Bone marrow (tissue), 2 donors: ENCODE data around the gene SH3BGRL2.

Source experiments
- DNase-seq, 2 donors: peaks; one replicate each; lab custom pipeline; 2025; lab: John Stamatoyannopoulos, UW

Gene SH3BGRL2

DNA sequence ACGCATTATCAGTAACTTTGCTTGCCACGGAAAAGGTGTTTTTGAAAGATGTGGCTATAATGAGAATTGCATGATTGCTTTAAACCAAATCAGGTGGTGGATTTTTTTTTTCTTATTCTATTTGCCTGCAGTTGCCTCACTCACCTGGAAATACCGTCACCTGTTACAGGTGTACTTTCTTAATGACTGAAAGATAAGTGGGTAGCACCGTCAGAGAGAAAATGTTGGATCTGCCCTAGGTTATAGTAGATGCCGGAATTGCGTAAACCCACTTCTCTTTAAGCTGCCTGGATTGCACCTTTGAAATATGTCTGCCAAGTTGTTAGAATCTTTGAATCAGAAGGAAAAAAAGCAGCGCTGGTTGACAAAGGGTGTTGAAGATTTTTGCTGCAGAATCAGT lies 68.5 kb downstream of the SH3BGRL2 start:
- no peak for DNase-seq

DNA sequence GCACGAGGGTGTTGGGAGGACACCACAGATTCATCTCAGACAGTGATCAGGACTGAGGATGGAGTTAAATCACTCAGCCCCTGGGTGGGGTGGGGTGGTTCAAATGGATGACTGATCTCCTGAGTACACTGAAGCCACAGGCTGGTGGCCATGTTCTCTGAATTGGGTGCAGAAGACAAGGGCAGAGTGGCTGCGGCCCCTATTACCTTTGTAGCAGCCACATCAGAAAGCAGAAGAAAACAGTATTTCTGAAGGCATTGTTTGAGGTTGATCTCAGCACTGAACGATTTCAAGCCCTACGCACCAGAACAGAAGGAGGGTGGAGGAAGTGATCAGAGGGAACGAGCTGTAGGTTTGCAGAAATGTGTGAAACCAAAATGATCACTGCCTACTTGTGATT lies 71.6 kb downstream of the SH3BGRL2 start:
- DNase-seq = no peak

DNA sequence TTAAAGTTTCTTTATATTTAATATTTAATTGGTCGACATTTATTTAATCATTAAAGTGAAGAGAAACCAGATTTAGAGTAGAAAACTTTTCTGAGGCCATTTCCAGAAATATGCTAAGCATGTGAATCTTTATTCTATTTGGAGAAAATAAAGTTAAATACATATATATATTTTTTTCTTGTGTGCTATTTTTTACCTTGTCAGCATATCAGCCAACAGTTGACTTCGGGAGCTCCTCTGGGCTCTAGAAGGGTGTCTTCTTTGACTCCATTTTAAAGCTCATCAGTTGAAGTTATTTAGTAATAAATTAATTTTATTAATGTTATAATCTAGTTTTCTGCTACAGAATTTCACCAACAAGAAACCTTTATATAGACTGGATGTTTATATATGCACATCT lies 73.1 kb downstream of the SH3BGRL2 start:
- no peak for DNase-seq

DNA sequence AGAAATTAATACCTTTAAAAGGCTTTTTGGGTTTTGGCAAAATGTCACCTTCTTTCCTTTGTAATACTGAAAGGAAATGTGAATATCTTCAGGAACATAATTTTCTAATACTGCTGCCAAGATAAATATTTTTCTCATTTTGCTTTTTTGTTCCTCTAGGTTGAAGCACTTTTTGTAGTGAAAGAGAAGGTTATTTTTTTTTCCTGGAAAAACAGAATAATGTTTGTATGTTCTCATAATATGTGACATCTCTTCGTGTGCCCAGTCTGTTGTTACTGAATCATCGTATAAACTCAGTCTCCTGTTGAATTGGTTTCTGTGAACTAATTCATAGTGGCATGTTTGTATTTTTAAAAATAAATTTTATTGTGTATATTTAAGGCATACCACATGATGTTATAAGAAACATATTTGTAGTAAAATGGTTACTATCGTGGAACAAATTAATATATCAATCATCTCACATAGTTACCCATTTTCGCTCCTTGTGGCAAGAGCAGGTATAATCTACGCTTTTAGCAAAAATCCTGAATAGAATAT lies 74.4 kb downstream of the SH3BGRL2 start:
- no peak for DNase-seq

DNA sequence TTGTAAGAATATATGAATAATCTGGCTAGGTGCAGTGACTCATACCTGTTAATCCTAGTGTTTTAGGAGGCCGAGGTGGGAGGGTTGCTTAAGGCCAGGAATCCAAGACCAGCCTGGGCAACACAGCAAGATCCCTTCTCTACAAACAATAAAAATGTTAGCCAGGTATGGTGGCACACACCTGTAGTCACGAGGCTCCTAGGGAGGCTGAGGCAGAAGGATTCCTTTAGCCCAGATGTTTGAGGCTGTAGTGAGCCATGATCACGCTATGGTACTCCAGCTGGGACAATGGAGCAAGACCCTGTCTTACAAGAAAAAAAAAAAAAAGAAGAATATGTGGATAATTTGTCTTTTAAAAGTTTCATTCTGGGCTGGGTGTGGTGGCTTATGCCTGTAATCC lies 75.4 kb downstream of the SH3BGRL2 start:
- DNase-seq = no peak

DNA sequence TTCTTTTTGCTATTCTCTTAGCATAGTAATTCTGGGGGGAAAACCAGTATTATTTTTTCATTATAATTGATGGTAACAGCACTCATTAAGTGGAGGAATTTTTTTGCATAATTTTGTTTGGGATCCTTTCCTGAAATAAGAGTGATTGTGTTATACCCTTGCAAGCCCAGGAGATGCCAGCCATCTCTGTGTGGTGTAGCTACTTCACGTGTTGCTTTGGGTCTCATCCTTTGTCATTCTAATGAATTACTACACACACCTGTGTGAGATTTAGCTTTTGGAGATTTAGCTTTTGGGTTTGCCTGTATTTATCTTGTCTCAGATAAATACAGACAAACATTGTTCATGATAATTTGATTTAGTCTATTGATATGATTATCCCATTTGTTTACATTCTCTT lies 76.5 kb downstream of the SH3BGRL2 start:
- DNase-seq = no peak

DNA sequence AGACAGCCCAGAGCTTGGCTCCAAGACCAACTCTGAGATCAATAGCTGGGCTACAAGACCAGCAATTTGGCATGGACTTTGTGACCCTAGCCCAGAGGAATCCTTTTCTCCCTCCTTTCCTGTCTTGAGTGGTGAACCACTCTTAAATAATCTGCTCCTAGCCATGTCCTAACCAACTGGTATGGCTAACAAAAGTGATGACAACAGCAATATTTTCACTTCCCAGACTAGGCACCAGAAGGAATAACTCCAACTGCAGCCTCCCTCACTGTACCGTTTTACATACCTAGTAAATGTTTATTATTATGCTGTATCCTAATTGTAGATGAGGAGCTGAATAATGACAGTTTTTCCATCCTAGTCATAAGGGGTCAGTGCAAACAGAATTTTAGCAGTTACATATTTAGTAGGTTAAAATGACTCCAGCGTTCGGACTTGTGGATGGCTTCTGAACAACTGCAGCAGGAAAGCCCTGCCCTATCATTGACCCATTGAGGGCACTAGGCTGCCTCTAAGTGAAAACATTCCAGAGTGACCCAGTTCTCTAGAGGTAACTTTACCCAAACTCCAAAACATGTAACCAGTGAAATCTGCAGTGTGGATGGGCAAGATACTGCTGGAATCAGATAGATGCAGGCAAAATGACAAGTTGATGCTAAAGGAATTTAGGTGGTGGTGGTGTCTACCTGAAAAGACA lies 77.1 kb downstream of the SH3BGRL2 start:
- DNase-seq = no peak

DNA sequence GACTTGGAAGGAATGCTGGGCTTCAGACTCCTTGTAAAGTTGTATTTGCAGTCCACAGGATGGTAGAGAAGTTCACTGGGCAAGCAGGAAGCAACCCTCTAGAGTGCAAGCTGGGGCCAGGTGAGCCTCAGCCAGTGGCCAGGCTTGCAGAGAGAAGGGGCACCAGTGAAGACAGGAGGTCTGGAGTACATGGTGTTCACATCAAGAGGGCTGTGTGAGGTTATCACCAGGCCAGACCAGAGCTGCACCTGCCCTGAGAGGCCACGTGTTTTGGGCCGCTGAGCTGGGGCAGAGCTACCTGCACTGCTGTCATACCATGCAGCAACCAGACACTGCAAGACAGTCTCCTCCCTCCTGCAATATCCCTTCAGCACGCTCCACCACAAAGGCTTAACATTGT lies 79.0 kb downstream of the SH3BGRL2 start:
- no peak for DNase-seq

DNA sequence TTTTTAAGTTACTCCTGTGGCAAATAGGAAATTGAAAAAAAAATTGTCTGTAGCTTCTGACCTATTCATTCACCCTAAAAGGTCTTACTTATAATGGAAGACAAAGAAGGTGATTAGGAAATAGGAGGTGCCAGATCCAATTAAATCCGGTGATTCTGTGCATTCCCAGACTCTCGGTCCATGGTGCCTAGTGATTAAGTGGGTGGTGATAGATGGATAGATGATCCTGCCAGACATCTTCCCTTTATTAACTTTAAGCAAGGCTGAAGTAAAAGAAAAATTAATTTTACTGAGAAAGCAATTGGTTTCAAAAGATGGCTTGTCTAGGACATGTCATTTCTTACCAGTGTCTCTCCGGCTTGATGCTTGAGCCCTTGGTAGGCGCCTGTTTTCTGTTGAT lies 80.0 kb downstream of the SH3BGRL2 start:
- DNase-seq = no peak

DNA sequence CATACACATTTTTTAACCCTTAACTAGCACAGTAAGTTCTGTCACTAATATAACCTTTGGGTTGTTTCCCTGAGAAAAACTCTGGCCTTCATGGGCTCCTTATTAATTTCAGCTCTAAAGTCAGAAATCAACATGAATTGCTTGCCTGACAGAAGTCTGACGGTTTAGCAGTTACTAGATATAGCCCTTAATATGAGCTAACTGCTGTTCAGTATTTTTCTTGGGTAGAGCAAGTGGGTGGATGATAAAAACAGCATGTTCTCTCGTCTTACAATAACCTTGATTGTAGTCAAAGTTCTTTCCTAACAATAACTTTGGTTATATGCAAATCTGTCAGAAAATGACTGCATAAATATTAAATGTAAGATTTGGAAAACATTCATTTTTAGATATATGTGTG lies 81.0 kb downstream of the SH3BGRL2 start:
- DNase-seq = no peak

DNA sequence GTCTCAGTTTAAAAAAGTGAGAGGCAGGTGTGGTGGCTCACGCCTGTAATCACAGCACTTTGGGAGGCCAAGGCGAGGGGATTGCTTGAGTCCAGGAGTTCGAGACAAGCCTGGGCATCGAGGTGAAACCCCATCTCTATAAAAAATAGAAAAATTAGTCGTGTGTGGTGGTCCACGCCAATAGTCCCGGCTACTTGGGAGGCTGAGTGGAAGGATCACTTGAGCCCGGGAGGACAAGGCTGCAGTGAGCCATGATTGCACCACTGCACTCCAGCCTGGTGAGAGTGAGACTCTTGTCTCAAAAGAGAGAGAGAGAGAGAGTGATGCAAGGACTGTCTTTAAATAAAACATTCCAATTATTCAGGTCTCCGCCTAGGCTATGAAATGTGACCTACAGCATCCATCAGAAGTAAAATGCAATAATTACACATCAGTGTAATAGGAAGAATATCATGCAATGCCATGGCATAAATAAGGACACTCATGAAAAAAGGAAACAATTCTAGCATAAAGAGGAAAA lies 81.5 kb downstream of the SH3BGRL2 start:
- DNase-seq = no peak

DNA sequence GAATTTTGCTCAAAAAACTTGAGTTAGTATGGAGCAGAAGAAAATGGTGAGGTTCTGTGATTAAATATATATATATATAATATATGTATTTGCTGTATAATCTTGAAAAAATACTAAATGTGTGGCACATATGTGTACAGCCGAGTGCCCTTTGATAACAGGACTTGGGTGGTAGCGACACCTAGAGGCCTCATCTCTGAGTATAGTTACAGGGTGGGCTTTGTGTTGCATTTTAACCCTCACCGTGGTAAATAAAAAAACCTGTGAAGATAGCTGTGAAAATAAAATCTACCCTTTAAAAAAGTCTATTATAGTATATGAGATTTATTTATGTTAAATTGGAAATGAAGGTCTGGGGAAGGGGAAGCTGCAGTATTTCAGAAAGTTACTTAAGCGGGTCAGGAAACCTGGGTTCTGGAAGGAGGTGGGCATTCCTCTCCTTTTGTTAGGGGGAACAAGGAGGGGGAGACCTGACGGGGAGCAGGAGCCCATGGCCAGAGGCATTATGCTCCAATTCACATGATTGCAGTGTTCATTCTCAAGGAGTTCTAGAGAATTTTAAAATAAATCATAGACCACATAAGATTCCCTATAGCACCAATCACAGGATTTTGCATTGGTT lies 82.7 kb downstream of the SH3BGRL2 start:
- peak in 1 of 2 donors; percentile 3 for DNase-seq

DNA sequence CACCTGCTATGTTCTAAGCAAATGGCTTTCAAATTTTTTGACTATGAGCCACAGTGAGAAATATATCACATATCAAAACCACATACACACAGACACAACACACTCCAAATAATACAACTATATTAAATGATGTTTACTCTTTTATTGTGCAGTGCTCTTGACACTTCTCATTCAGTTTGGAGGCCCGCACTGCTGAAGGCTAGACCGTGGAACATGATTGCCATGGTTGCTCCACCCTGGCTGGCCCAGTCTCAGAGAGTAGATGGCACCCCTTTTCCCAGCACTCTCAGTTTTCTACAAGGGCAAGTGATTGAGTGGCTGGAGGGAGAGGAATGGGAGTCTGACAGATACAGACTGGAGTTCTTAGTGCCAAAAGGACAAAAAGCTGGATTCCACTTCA lies 86.9 kb downstream of the SH3BGRL2 start:
- DNase-seq = no peak

DNA sequence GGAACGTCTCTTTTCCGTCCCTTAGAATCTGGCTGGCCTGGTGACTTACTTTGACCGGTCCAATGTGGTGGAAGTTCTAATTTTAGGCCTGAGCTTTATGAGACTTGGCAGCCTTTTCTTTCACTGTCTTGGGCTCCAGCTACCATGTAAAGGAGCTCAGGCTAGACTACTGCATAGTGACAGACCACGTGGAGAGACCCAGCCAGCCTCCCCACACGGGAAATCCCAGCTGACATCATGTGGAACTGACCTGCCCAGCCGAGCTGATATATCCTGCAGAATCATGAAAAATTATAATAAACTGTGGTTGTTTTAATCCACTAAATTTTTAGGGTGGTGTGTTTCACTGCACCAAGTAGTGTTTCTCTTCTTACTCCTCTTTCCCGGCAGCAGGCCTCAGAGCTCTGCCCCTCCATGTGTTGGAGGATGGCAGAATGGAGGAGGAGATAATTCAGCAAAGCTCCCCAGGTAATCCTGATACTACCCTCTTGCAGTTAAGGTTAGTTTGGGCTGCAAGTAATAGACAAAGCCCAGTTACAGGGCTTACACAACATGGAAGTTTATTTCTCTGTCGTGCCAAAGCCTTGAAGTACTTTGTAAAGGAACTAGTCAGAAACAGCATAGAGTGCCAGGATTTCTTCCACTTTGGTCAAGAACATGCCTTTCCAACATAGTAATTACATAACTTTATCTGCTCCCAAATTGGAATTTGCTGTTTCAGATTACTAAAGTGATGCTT lies 87.5 kb downstream of the SH3BGRL2 start:
- DNase-seq = no peak

DNA sequence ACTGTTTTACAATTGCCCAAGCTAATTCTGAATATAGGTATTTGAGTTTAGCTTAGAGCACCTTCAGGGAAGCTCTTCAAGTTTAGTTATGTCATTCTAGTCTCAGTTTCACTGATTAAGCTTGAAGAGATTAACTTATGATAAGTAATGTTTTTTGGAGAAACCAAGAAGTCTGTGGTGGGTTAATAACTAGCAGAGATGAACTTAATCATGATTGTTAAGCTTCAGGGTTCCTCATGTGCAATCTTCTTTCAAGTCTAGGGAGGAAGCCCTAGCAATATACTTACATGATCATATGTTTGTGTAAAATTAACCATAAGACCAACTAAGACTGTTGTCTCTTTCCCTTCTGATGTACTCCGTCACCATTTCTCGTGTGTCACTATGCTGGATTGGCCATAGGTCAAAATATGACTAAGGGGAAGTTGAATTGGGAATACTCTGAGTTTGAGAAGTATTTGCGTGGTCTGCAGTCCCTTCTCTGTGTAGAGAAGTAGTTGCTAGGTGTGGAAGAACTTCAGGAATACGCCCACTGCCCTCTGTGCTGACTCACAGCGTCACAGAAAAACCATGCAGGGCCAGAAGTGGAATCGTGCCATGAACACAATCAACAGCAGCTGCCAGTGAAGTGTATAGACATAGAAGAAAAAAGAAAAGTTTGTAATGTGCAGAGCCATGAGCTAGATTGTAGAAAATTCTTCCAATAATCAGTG lies 88.3 kb downstream of the SH3BGRL2 start:
- DNase-seq = no peak

DNA sequence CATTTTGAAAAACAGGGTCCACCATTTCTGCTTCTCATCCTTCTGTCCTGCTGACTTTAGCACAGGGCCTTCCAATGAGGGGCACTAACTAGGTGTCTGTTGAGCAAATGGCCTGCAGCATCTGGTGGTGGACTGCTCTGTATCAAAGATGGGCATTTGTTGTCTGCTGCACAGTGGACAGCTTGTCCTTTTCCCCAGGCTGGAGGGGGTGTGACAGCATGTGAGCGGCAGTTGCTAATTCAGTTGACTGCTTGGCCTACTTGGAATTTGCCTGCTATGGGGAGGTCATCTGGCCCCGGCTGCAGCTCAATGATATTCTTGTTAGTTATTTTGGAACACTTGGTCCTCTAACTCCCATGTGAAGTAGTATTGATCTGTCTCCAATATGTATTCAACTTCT lies 93.7 kb downstream of the SH3BGRL2 start:
- DNase-seq = no peak

DNA sequence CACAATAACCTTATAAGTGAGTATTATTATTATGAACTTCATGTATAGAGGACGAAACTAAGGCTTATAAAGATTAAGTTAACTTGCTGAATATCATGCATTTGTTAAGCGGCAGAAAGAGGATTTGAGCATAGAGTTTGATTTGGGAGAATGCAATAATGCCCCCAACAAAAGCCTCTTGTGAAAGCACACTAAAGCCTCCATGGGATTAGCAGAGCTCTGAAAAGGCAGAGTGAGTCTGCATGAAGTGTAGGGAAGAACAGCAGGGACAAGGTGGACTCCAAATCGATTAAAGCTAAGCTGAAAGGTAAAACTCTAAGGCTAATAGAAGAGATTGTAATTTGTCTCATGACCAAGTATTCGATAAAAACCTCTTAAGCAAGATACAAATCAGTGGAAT lies 100.3 kb downstream of the SH3BGRL2 start:
- DNase-seq = no peak

DNA sequence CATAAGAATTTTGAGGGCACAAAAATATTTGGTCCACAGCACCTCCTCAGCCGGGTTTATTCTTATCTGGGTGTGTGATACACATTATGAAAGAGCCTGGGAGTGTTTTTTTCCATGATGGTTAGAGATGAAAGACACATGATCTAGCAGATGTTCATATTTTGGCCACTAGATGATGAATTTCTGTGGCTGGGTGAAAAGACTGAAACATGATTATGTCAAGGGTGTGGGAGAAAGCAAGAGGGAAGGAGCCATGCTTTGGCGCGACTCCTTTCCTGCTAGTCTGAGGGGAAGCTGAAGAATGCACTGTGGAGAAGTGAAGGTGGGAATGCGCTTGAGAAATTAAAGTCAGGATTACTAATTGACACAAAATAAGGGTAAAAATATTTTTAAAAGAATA lies 102.3 kb downstream of the SH3BGRL2 start:
- DNase-seq = no peak

DNA sequence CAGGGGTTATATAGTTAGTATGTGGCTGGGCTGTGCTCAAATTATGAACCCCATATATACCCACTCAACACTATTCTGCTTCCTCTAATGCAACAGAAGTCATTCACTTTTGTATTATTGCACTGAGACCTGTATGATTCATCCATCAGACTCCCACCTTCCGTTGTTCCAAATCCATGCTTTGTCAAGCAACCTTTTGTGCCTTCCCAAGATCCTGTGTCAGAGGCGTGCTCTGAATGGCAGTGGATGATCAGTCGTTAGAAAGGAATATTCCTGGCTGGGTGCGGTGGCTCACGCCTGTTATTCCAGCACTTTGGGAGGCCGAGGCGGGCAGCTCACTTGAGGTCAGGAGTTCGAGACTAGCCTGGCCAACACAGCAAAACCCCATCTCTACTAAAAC lies 103.2 kb downstream of the SH3BGRL2 start:
- no peak for DNase-seq

DNA sequence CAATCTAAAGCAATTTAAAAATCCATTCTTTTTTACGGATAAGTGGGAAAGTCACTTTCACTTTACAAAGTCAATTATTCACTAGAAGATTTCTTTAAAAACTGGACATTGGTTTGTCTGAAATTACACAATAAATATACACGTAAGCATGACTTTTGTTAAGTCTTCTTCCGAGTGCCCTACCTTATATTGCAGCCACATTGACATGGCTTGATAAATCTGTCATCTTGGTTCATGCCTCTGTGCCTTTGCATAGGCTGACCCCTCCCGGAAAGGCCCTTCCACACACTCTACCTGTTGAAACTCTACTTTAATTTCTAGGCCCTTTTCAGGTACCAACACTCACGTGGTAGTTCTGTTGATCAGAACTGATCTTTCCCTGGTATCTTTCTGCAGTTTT lies 104.1 kb downstream of the SH3BGRL2 start:
- no peak for DNase-seq

DNA sequence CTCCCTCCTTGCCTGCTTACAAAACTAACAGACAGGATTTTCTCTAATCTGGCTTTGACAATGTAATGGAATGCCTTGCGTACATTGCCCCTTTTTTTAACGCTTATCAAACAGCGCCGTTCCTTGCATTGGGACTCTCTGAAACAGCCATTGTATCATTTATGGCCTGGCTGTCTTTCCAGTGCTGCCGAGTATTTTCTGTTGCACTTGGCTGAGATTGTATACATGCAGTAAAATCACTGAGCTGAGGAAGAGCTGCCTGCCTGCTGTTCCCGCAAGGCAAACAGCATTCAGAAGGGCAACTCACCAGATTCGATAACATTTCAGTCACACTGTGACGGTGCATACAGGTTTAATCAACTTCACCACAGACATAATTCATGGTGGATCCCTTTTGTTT lies 106.0 kb downstream of the SH3BGRL2 start:
- no peak for DNase-seq

DNA sequence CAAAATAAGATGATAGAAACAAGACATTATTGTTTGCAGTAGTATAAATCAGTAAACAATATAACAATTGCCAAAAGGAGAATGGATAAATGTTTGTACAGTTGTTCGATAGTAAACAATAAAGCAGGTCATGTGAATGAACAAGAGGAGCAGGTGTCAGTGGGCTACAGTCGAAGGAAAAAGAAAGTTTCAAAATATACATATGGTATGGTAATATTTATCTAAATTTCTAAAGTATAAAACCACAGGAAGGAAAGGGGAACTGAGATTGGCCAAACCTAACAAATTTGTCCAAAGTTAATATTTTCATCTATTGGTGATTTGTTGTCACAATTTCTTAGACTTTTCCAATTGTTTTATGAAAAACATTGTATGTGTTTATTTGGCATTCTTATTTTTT lies 110.9 kb downstream of the SH3BGRL2 start:
- DNase-seq = no peak
